HepG2 (cell line): Measurements from ENCODE around the gene SLC25A25. TPM values are rescaled to one million over a fixed set of nuclear protein-coding genes. Genes with fewer than 3 reads are reported as not detected.
A peak's percentile ranks its signal among the peaks of the same experiment; 100 is the strongest.

Experiments
- FOXA3 ChIP-seq: IDR thresholded peaks from 2 replicates; pipeline ENCODE4 v1.6.1; 2016; ENCODE audit warnings: missing genetic modification reagents, missing compliant biosample characterization
- HNF4A ChIP-seq: sonication (generic); formaldehyde crosslinking; IDR thresholded peaks from 2 replicates; pipeline ENCODE4 v1.4.0; 2020; ENCODE audit warnings: missing genetic modification reagents
- NFATC3 ChIP-seq: sonication (generic); formaldehyde crosslinking; IDR thresholded peaks from 2 replicates; pipeline ENCODE4 v1.5.1; 2020; ENCODE audit warnings: mild to moderate bottlenecking, missing genetic modification reagents
- PCBP1 ChIP-seq: fragments of 200-400 bp; formaldehyde crosslinking; IDR thresholded peaks from 2 replicates; pipeline ENCODE4 v1.6.1; 2017; ENCODE audit warnings: mild to moderate bottlenecking, low read depth, low read length, borderline replicate concordance
- SALL2 ChIP-seq: sonication (generic); formaldehyde crosslinking; IDR thresholded peaks from 2 replicates; pipeline ENCODE4 v1.8.1; 2023; ENCODE audit warnings: mild to moderate bottlenecking, missing genetic modification reagents, inconsistent platforms
- STAT5B ChIP-seq: sonication (generic); formaldehyde crosslinking; IDR thresholded peaks from 2 replicates; pipeline ENCODE4 v1.4.0; 2020; ENCODE audit warnings: missing genetic modification reagents
- THRA ChIP-seq: sonication (generic); formaldehyde crosslinking; IDR thresholded peaks from 2 replicates; pipeline ENCODE4 v1.4.0; 2020; ENCODE audit warnings: missing genetic modification reagents, borderline replicate concordance
- ZBTB42 ChIP-seq: sonication (generic); formaldehyde crosslinking; IDR thresholded peaks from 2 replicates; pipeline ENCODE4 v1.5.0; 2020; ENCODE audit warnings: mild to moderate bottlenecking, missing genetic modification reagents
- ZFAT ChIP-seq: sonication (generic); formaldehyde crosslinking; conservative IDR thresholded peaks from 2 replicates; pipeline ENCODE4 v1.8.1; 2023; ENCODE audit warnings: missing genetic modification reagents, inconsistent platforms
- ZKSCAN1 ChIP-seq: fragments of 150-350 bp; IDR thresholded peaks from 2 replicates; pipeline ENCODE4 v1.6.1; 2014; ENCODE audit warnings: low read length
- ZNF10 ChIP-seq: sonication (generic); formaldehyde crosslinking; IDR thresholded peaks from 2 replicates; pipeline ENCODE4 v1.4.0; 2020; ENCODE audit warnings: mild to moderate bottlenecking, low read depth, missing genetic modification reagents, borderline replicate concordance
- ZNF225 ChIP-seq: sonication (generic); formaldehyde crosslinking; IDR thresholded peaks from 2 replicates; pipeline ENCODE4 v1.4.0; 2020; ENCODE audit warnings: mild to moderate bottlenecking, missing genetic modification reagents
- ZNF235 ChIP-seq: sonication (generic); formaldehyde crosslinking; IDR thresholded peaks from 2 replicates; pipeline ENCODE4 v1.8.1; 2023; ENCODE audit warnings: mild to moderate bottlenecking, missing genetic modification reagents, borderline replicate concordance
- ZNF512 ChIP-seq: sonication (generic); formaldehyde crosslinking; IDR thresholded peaks from 2 replicates; pipeline ENCODE4 v1.4.0; 2020; ENCODE audit warnings: mild to moderate bottlenecking, missing genetic modification reagents
- ZNF724P ChIP-seq: sonication (generic); formaldehyde crosslinking; IDR thresholded peaks from 2 replicates; pipeline ENCODE4 v1.8.0; 2022; ENCODE audit warnings: missing genetic modification reagents, borderline replicate concordance
- ZSCAN22 ChIP-seq: sonication (generic); formaldehyde crosslinking; IDR thresholded peaks from 2 replicates; pipeline ENCODE4 v1.4.0; 2020; ENCODE audit warnings: mild to moderate bottlenecking, missing genetic modification reagents
- polyA plus RNA-seq, 8 experiments: library from polyadenylated mRNA; depleted of rRNA in 3 of 8; stranded (reverse) in 7 of 8; unstranded in 1 of 8; fragments of >200 nt; fragmentation: Illumina TruSeq in 4 of 8; extraction: Trizol in 4 of 8; gene quantifications; 2 replicates each; pipeline versions ENCODE4 v1.2.1 to v1.2.3, GENCODE V29; 2011 to 2016; ENCODE audit warnings: low read depth in 4 of 8, missing spikeins in 1 of 8, mixed read lengths in 1 of 8; ENCODE audit not compliant: insufficient read depth in 1 of 8
- total RNA-seq, 5 experiments: library from RNA; depleted of rRNA; stranded (reverse); fragments of >200 nt; fragmentation: Illumina TruSeq; extraction: Trizol; gene quantifications; 2 replicates each; pipeline ENCODE4 v1.2.3, GENCODE V29; 2016; ENCODE audit warnings: low read depth in 1 of 5
- TF ChIP-seq, protein P1 (sequence below): IDR thresholded peaks from 2 replicates; pipeline ENCODE4 v1.6.1; 2016; ENCODE audit warnings: missing compliant biosample characterization, missing genetic modification reagents, borderline replicate concordance
- TF ChIP-seq, protein P2 (sequence below): sonication (generic); formaldehyde crosslinking; IDR thresholded peaks from 2 replicates; pipeline ENCODE4 v1.9.0; 2022; ENCODE audit warnings: low read depth, missing genetic modification reagents
- TF ChIP-seq, protein P3 (sequence below): IDR thresholded peaks from 2 replicates; pipeline ENCODE4 v1.6.1; 2016; ENCODE audit warnings: mild to moderate bottlenecking, missing biosample characterization, missing genetic modification reagents
- TF ChIP-seq, protein P4 (sequence below): sonication (generic); formaldehyde crosslinking; conservative IDR thresholded peaks from 2 replicates; pipeline ENCODE4 v1.8.1; 2023; ENCODE audit warnings: missing genetic modification reagents

The SLC25A25 gene
- total and polyA plus RNA-seq, 2 of the 13 experiments (the other 11 are each of a cell fraction or from before 2014, with no cell fraction given): 10.5 to 24.8 TPM

DNA sequence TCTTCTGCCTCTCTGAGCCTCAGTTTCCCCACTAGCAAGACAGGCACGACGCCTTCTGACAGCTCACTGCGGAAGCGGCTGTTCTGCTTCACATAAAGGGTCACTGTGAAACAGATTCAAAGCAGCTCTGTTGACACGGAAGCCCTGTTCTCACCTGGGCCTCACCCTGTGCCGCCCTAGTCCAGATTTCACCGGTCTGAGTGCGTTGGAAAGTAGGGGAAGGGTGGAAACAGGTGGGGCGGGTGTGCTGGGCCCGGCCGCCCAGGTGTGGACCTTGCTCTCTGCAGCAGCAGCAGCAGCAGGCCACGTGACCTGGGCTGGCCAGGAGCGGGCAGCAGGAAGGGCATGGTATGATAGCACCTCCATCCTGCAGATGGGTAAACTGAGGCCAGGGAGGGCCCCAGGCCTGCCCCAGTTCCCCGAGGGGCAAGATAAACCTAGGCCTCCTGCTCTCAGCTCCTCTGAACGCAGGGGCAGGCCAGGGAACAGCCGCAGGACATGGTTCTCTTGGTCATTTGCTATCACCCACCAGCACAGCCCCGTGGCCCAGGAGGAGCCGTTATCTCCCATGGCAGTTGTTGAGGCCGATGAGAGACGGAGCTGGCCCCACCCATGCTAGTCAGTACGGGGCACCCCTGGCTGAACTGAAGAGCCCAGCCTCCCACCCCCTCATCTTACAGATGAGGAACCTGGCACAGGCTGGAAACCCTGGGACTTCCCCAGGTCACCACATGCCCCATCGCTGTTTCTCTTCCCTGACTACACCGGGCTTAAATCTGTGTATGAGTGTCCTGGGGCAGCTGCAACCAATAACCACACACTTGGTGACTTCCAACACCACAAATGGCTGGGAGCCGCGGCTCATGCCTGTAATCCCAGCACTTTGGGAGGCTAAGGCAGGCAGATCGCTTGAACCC is 47.4 kb downstream of the SLC25A25 start (continued):
- peak; percentile 97 for TF ChIP-seq HNF4A (CRISPR knock-in tag)
- TF ChIP-seq, protein P1, sequence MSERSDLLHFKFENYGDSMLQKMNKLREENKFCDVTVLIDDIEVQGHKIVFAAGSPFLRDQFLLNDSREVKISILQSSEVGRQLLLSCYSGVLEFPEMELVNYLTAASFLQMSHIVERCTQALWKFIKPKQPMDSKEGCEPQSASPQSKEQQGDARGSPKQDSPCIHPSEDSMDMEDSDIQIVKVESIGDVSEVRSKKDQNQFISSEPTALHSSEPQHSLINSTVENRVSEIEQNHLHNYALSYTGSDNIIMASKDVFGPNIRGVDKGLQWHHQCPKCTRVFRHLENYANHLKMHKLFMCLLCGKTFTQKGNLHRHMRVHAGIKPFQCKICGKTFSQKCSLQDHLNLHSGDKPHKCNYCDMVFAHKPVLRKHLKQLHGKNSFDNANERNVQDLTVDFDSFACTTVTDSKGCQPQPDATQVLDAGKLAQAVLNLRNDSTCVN (CRISPR knock-in tag): peak; percentile 83
- TF ChIP-seq ZFAT (CRISPR knock-in tag): no peak
- TF ChIP-seq, protein P2, sequence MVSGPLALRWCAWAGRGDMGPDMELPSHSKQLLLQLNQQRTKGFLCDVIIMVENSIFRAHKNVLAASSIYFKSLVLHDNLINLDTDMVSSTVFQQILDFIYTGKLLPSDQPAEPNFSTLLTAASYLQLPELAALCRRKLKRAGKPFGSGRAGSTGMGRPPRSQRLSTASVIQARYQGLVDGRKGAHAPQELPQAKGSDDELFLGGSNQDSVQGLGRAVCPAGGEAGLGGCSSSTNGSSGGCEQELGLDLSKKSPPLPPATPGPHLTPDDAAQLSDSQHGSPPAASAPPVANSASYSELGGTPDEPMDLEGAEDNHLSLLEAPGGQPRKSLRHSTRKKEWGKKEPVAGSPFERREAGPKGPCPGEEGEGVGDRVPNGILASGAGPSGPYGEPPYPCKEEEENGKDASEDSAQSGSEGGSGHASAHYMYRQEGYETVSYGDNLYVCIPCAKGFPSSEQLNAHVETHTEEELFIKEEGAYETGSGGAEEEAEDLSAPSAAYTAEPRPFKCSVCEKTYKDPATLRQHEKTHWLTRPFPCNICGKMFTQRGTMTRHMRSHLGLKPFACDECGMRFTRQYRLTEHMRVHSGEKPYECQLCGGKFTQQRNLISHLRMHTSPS (CRISPR knock-in tag): peak; percentile 97
- TF ChIP-seq SALL2 (CRISPR knock-in tag): no peak
- peak; percentile 76; the same call in 1 of the 2 replicates for TF ChIP-seq ZSCAN22 (CRISPR knock-in tag)
- peak; percentile 48; the same call in 1 of the 2 replicates for TF ChIP-seq THRA
- TF ChIP-seq ZKSCAN1: no peak
- TF ChIP-seq, protein P3, sequence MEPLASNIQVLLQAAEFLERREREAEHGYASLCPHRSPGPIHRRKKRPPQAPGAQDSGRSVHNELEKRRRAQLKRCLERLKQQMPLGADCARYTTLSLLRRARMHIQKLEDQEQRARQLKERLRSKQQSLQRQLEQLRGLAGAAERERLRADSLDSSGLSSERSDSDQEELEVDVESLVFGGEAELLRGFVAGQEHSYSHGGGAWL (CRISPR knock-in tag): no peak; the same call in 1 of the 2 replicates
- TF ChIP-seq, protein P4, sequence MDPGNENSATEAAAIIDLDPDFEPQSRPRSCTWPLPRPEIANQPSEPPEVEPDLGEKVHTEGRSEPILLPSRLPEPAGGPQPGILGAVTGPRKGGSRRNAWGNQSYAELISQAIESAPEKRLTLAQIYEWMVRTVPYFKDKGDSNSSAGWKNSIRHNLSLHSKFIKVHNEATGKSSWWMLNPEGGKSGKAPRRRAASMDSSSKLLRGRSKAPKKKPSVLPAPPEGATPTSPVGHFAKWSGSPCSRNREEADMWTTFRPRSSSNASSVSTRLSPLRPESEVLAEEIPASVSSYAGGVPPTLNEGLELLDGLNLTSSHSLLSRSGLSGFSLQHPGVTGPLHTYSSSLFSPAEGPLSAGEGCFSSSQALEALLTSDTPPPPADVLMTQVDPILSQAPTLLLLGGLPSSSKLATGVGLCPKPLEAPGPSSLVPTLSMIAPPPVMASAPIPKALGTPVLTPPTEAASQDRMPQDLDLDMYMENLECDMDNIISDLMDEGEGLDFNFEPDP (CRISPR knock-in tag): no peak
- TF ChIP-seq ZNF225 (CRISPR knock-in tag): no peak; the same call in 1 of the 2 replicates
- peak; percentile 78; the same call in 1 of the 2 replicates for TF ChIP-seq PCBP1
- 0 out of 2 replicates have a peak, but pooled peaks have one; percentile 64 for TF ChIP-seq ZBTB42 (CRISPR knock-in tag)
- peak; percentile 95; the same call in 1 of the 2 replicates for TF ChIP-seq ZNF235
- no peak for TF ChIP-seq ZNF10 (CRISPR knock-in tag)
- TF ChIP-seq FOXA3 (CRISPR knock-in tag): peak; percentile 95
- peak; percentile 49; the same call in 1 of the 2 replicates for TF ChIP-seq ZNF724P (CRISPR knock-in tag)
- no peak for TF ChIP-seq ZNF512
- TF ChIP-seq NFATC3 (CRISPR knock-in tag): no peak
- TF ChIP-seq STAT5B (CRISPR knock-in tag): peak; percentile 82; the same call in 1 of the 2 replicates
